GM19463 (cell line): ENCODE results near the gene GABRG3.

Experiments
- ATAC-seq: cut with Tn5 transposase; IDR thresholded peaks from one replicate; pipeline ENCODE4 v1.9.1; 2021; ENCODE audit warnings: mild to moderate bottlenecking, moderate library complexity; ENCODE audit not compliant: unreplicated experiment

GABRG3 gene

GRCh38 chr15:27237319-27237939, 266.4 kb downstream of the GABRG3 start:
- no peak for ATAC-seq

GRCh38 chr15:27238209-27238608, 267.2 kb downstream of the GABRG3 start:
- ATAC-seq = no peak

- no peak for ATAC-seq
These were observed 267.9 kb downstream of the GABRG3 start for GRCh38 chr15:27238707-27239423.

DNA sequence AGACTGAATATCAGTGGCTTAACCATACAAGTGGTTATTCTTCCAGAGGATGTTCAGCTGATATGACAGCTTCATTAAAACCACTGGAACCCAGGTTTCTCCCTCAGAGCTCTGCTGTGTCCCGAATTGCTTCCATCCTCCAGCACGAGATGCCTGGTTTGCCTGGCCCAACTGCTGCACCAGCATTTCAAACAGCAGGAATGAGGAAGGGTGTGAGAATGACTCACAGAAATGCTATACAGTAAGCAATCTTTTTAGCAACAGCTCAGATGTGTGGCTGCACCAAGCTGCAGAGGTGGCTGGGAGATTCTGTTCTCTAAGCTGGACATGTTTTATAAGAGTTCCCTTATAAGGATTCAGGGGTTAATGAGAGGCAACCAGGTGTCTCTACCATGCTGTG, 271.0 kb downstream of the GABRG3 start:
- no peak for ATAC-seq

DNA sequence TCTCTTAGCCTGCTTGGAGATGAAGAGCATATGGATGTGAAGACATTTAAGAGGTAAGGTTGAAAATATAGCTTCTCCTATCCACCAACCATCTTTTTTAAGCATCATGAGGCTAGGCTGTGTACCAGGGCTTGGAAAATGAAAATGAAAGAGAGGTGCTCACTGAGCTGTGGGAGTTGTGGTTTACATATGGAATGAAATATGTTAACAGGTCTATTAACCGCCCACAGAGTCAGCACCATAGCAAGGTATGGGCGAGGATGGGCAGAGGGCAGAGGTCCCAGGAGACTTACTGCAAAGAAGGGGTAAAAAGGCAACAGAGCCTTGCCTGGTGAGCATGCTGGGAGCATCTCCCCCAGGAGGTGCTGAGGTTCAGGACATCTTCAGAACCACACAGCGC, 273.1 kb downstream of the GABRG3 start:
- peak; percentile 80 for ATAC-seq

- no peak for ATAC-seq
These were observed 277.3 kb downstream of the GABRG3 start for GRCh38 chr15:27248251-27248650.

DNA sequence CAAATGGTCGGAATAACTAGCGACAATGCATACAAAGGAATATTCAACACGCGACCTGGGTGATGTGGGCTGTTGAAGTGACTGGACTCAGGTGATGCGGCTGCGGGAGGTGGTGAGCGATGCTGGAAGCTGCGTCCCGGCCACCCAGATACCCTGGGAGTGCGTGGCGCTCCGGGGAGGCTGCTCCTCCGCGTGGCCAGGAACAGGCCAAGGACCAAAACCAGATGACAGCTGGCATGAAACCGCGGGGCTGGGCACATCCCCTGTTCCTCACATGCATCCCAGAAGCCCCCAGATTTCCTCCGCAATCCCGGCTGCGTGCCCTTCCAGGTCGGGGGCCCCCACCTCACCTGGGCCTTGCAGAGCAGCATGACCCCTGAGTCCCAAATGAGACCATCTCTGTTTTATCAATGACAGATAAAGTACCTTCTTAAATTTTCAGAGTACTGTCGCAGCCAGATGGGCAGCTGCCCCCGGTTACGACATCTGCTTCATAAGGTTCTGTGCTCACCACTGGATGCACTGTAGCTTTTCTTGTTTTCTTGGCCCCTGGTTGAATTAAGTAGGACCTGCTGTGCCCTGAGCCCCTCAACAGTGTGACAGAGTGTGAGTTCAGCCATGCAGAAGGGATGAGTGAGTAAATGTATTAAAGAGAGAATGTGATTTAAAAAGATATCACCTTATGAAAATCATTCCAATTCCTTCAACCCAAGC, 278.2 kb downstream of the GABRG3 start:
- ATAC-seq = no peak

GRCh38 chr15:27249760-27250109, 278.8 kb downstream of the GABRG3 start:
- no peak for ATAC-seq

DNA sequence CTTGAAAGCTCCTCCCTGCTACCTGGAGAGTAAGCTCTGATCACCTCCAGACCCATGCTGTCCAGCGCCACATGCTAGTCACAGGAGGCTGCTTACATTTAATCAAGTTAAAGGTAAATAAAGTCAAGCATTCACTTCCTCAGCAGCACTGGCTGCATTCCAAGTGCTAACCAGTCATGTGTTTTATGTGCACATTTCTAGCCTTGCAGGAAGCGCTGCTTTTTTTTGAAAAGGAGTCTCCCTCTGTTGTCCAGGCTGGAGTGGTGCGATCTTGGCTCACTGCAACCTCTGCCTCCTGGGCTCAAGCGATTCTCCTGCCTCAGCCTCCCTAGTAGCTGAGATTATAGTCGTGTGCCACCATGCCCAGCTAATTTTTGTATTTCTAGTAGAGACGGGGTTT, 279.2 kb downstream of the GABRG3 start:
- no peak for ATAC-seq

DNA sequence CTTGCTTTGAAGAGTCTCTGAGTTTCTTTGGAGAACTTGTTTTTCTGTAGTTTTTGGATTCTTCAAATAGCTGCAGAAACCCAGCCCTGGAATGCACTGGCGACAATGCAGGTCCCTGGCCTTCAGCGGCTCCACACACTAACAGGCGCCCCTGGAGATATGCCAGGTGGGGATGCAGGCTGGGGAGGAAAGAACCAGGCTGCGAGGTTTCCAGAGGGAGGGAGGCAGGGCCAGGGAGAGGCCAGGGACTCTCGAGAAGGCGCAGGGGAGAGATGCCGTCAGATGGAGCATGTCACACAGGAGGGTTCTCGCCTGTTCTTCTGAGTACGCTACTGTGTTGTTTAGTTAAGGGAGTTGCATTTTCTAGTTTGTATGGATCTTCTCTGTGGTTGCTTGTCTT, 283.1 kb downstream of the GABRG3 start:
- no peak for ATAC-seq

GRCh38 chr15:27254801-27255200, 283.8 kb downstream of the GABRG3 start:
- no peak for ATAC-seq

DNA sequence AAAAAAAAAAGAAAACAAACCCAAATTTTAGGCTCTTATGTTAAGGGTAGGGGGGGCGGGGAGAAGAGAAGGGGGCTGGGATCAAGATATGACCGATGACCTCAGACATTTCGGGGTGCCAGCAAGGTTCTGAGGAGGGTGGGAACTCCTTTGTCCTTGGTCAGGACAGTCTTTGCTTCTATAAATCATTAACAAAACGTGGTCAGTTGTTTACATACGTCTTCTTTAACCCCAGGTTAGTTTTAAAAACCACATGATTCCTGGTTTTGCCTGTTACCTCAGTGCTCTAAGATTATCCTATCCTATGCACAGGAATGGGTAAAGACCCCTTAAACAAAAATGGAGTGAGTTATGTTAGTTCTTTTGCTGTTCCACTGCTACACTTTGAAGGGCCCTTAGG, 285.5 kb downstream of the GABRG3 start:
- no peak for ATAC-seq

DNA sequence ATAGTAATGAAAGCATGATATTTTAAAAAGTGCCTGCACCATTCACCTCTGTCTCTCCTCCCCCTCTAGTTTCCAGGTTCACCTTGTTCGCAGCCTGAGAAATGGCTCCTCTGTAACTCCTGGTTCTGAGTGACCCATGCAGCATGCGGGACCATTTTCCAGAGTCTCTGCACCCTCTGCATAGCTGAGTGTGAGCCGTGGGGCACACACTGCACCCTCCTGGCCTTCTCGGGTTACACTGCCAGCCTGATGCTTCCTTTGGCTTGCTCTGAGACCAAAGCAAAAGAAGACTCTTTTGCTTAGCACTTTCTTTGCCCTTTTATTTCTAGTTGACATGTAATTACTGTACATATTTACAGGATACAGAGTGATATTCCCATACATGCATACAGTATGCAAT, 287.3 kb downstream of the GABRG3 start:
- no peak for ATAC-seq

- no peak for ATAC-seq
These were observed 289.5 kb downstream of the GABRG3 start for GRCh38 chr15:27260523-27260922.

DNA sequence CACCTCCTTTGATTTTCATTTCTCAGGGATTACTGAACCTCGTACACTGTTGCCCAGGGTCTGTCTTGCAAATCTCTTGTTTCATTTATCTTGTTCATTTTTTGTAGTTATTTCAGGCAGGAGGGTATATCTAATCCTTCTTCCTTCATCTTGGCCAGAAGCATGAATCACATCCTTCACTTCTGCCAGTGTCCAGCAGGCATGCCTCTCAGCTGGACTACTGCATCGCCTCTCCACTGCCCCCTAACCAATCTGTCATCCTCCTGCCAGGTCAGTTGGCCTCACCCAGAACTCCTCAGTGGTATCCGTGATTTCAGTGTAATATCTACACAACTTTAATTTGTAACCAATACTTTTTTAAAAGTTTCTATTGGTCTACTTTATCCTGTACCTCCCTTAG, 297.9 kb downstream of the GABRG3 start:
- no peak for ATAC-seq

- no peak for ATAC-seq
These were observed 300.3 kb downstream of the GABRG3 start for GRCh38 chr15:27271258-27271657.

- ATAC-seq = no peak
These were observed 301.4 kb downstream of the GABRG3 start for GRCh38 chr15:27272427-27272826.

DNA sequence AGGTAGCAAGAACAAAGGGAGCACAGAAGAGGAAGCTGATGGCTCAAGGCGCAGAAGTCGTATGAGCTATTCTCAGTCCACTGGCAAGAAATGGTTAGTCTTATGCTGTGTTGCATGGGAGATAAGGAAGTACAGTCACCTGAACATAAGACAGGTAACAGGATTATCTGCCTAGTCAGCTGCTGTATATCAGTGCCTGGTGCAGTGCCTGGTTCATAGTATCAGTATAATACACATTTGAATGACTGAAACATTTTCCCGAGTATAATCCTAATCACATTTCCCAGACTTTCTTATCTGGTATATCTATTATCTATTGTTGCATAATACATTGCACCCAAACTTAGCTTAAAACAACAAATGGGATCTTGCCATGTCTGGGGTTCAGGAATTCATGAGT, 302.5 kb downstream of the GABRG3 start:
- no peak for ATAC-seq

- no peak for ATAC-seq
These were observed 307.8 kb downstream of the GABRG3 start for GRCh38 chr15:27278761-27279160.

DNA sequence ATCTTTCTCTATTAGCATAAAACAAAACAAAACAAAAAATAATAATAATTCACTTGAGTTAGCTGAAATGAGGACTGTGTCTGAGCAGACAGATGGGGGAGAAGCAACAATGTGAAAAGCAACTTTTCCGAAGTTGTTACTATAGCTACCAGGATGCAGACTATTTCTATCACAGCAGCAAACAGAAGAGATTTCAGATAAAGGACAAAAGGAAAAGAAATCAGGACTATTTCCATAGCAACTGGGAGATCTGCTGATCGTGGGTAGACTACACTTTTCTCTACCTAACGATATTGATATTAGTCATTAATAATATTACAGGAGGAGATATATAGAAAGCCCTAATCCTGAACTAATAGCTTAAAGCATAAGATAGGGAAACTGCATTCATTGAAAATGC, 321.7 kb downstream of the GABRG3 start:
- ATAC-seq = no peak

DNA sequence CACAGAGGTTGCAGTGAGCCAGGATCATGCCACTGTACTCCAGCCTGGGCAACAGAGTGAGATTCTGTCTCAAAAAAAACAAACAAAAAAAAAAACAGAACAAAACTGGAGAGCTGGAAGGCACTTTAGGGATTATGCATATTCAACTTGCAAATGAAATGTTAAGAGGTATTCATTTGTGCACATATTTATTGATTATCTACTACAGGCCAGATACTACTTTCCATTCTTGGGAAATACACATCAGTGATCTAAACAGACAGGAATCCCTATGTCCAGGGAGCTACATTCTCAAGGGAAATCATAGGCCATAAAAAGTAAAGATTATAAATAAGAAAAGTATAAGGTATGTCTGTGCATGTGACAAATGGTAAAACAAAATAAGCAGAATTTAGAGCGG, 322.6 kb downstream of the GABRG3 start:
- ATAC-seq = no peak

GRCh38 chr15:27317736-27318135, 346.8 kb downstream of the GABRG3 start:
- ATAC-seq = no peak
